Endodermal cell (in vitro differentiated cells): ENCODE results near the gene ADGRG7. TPM values are rescaled to one million over a fixed set of nuclear protein-coding genes. Genes with fewer than 3 reads are reported as not detected.

Experiments
- DNase-seq: peaks from one replicate; pipeline ENCODE4 v3.0.0-alpha.2; 2017
- H3K27ac ChIP-seq: 2 replicates; pipeline ENCODE4 v1.5.1; 2013; ENCODE audit warnings: mild to moderate bottlenecking, low read depth, low read length, moderate library complexity
- H3K27me3 ChIP-seq: 2 replicates; pipeline ENCODE4 v1.6.1; 2013; ENCODE audit warnings: mild to moderate bottlenecking, low read length, moderate library complexity; ENCODE audit not compliant: insufficient read depth, control insufficient read depth, poor library complexity, severe bottlenecking
- H3K36me3 ChIP-seq: 2 replicates; pipeline ENCODE4 v1.7.0; 2013; ENCODE audit warnings: mild to moderate bottlenecking, low read length, moderate library complexity; ENCODE audit not compliant: control insufficient read depth, insufficient read depth
- H3K4me1 ChIP-seq: one replicate; pipeline ENCODE4 v1.7.0; 2013; ENCODE audit warnings: low read length; ENCODE audit not compliant: control insufficient read depth, insufficient read depth
- H3K4me3 ChIP-seq: 2 replicates; pipeline ENCODE4 v1.5.1; 2013; ENCODE audit warnings: mild to moderate bottlenecking, low read length, moderate library complexity
- H3K9ac ChIP-seq: 2 replicates; pipeline ENCODE4 v1.6.1; 2013; ENCODE audit warnings: mild to moderate bottlenecking, low read length, moderate library complexity; ENCODE audit not compliant: poor library complexity, severe bottlenecking; ENCODE audit errors: extremely low read depth
- H3K9me3 ChIP-seq: 2 replicates; pipeline ENCODE4 v1.6.1; 2013; ENCODE audit warnings: mild to moderate bottlenecking, low read length, moderate library complexity; ENCODE audit not compliant: control insufficient read depth
- H3K27ac Mint-ChIP-seq: 2 replicates; pipeline ENCODE4 v1.8.0; 2020; ENCODE audit warnings: mixed read lengths
- H3K27me3 Mint-ChIP-seq: 2 replicates; pipeline ENCODE4 v1.8.0; 2021; ENCODE audit warnings: mild to moderate bottlenecking, mixed read lengths; ENCODE audit not compliant: insufficient read depth
- H3K36me3 Mint-ChIP-seq: 2 replicates; pipeline ENCODE4 v1.8.0; 2020; ENCODE audit warnings: low read depth, mixed read lengths
- H3K4me1 Mint-ChIP-seq: 2 replicates; pipeline ENCODE4 v1.8.0; 2020; ENCODE audit warnings: mixed read lengths
- H3K4me3 Mint-ChIP-seq: 2 replicates; pipeline ENCODE4 v1.8.0; 2020; ENCODE audit warnings: mild to moderate bottlenecking, moderate library complexity, mixed read lengths
- H3K9me3 Mint-ChIP-seq: 2 replicates; pipeline ENCODE4 v1.8.0; 2020; ENCODE audit warnings: mild to moderate bottlenecking, mixed read lengths
- CTCF ChIP-seq: fragments of 200-600 bp; sonication (generic); conservative IDR thresholded peaks from 2 replicates; pipeline ENCODE4 v1.5.0; 2021; ENCODE audit warnings: antibody characterized with exemption, mild to moderate bottlenecking
- total RNA-seq, 2 donors: library from RNA; stranded (reverse); fragmentation: NEBNext Ultra II Directional in 1 of 2; extraction: Animal tissue kit (Norgen Biotek cat#: 25700) in 1 of 2; gene quantifications; 2 replicates in 1 of 2; 3 replicates in 1 of 2; pipeline ENCODE4 v1.2.1, GENCODE V29; 2021

Gene ADGRG7
- total RNA-seq, 2 donors from 2014 or later: 0.70 to 2.1 TPM

DNA sequence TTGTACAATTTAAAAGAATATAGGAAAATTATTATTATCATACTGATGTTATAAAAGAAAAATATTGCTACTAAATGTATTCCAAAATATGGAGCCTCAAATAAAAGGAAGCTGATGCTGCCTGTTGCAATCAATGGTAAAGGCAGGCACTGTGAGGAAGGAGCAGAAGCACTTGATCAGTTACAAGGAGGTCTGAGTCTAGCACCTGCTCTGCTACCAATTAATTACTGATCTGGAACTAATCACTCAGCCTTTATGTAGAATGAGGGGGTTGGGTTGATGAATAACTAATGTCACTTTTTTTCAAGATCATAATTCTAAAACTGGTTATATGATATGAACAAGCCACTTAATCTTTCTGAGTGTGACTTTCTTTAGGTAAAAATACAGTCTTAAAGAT lies 5.5 kb downstream of the ADGRG7 start:
- Mint-ChIP-seq H3K27me3 (peaks cover 6% of the 10 kb centered on the region), H3K4me3 (no peak overlapping the region), H3K27ac (no peak overlapping the region), H3K9me3 (peaks cover 7% of the 10 kb centered on the region), H3K4me1 (peaks cover 2% of the 10 kb centered on the region), H3K36me3 (no peaks in the 10 kb centered on the region)
- no peaks in the 10 kb centered on the region for H3K9me3 ChIP-seq
- H3K36me3 ChIP-seq: no peaks in the 10 kb centered on the region
- H3K4me1 ChIP-seq: no peaks in the 10 kb centered on the region
- H3K27me3 ChIP-seq: no peaks in the 10 kb centered on the region
- no peak for TF ChIP-seq CTCF
- H3K4me3 ChIP-seq: no peak overlapping the region
- H3K9ac ChIP-seq: no peak overlapping the region
- H3K27ac ChIP-seq: no peak overlapping the region
- DNase-seq: no peak

DNA sequence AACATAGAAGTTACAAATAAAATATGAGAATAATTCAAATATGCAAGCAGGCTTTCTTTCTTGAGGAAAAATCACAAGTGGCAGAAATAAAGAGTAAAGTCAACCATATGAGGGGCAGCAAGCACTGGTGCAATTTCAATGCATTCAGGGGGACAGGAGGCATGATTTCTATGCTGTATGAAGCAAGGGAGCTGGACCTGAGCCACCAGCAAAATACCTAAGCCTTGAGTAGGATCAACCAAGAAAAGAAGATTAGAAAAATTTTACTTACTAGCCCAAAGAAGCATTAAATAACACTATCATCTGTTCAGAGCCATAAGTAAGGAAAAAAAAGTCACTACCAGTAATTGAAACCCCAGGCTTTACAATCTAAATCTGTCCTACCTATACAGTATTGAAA lies 6.3 kb downstream of the ADGRG7 start:
- Histone ChIP-seq H3K27ac (no peak overlapping the region), H3K36me3 (no peaks in the 10 kb centered on the region), H3K4me3 (no peak overlapping the region), H3K9me3 (no peaks in the 10 kb centered on the region), H3K9ac (no peak overlapping the region), H3K27me3 (no peaks in the 10 kb centered on the region), H3K4me1 (no peaks in the 10 kb centered on the region)
- no peaks in the 10 kb centered on the region for H3K36me3 Mint-ChIP-seq
- DNase-seq: no peak
- H3K9me3 Mint-ChIP-seq: peaks cover 7% of the 10 kb centered on the region
- no peak for TF ChIP-seq CTCF
- H3K4me3 Mint-ChIP-seq: no peak overlapping the region
- H3K27ac Mint-ChIP-seq: no peak overlapping the region
- no peaks in the 10 kb centered on the region for H3K4me1 Mint-ChIP-seq
- peaks cover 4% of the 10 kb centered on the region for H3K27me3 Mint-ChIP-seq

DNA sequence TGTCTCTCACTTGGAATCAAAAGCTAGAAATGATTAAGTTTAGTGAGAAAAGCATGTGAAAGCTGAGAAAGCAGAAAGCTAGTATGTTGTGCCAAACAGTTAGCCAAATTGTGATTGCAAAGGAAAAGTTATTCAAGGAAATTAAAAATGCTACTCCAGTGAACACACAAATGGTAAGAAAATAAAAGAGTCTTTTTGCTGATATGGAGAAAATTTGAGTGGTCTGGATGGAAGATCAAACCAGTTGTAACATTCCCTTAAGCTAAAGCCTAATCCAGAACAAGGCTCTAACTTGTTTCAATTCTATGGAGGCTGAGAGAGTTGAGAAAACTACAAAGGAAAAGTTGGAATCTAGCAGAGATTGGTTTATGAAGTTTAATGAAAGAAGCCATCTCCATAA lies 11.8 kb downstream of the ADGRG7 start:
- DNase-seq: no peak
- no peak overlapping the region for H3K4me3 ChIP-seq
- H3K9me3 Mint-ChIP-seq: peaks cover 13% of the 10 kb centered on the region
- no peaks in the 10 kb centered on the region for H3K4me1 ChIP-seq
- H3K36me3 Mint-ChIP-seq: no peaks in the 10 kb centered on the region
- no peak overlapping the region for H3K27ac ChIP-seq
- no peaks in the 10 kb centered on the region for H3K4me1 Mint-ChIP-seq
- no peak overlapping the region for H3K9ac ChIP-seq
- no peak overlapping the region for H3K4me3 Mint-ChIP-seq
- TF ChIP-seq CTCF: no peak
- H3K9me3 ChIP-seq: peaks cover 9% of the 10 kb centered on the region
- peaks cover 5% of the 10 kb centered on the region for H3K27me3 Mint-ChIP-seq
- no peaks in the 10 kb centered on the region for H3K36me3 ChIP-seq
- H3K27ac Mint-ChIP-seq: no peak overlapping the region
- H3K27me3 ChIP-seq: no peaks in the 10 kb centered on the region
